GM19395 (cell line): ENCODE results near the gene NHEJ1.

ENCODE experiments used
- ATAC-seq: cut with Tn5 transposase; IDR thresholded peaks from one replicate; pipeline ENCODE4 v1.9.1; 2021; ENCODE audit warnings: mild to moderate bottlenecking, moderate library complexity; ENCODE audit not compliant: unreplicated experiment

The NHEJ1 gene

DNA sequence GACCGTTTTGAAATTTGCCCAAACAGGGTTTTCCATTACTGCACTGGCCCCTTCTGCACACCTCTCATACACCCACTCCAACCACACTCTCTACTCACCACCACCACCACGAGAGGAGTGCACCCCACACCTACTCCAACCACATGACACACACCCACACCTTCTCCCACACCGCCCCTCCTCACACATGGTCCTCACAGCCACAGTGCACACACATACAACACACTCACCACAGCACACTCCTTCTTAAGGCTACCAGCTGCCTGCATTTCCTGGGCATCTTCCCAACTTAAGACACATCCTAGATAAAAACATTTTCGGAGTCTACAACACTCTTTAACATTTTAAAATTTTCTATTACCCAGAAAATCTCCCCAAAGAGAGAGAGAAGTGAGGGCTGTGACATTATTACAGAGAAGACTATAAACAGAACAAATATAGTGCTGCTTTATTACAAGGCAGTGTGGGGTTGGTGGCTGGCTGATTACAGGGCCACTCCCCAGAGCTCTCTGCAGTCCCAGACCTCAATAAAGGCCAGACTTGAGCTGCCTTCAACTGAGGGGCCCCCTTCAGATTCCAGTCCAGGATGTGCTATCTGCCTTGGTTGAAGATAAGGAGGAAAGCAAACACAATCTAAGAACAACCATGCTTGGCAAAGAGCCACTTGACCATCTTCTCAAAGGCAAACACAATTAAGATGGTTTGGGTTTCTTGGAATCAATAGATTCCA is 36.1 kb downstream of the NHEJ1 start:
- no peak for ATAC-seq

- no peak for ATAC-seq
These were observed 37.1 kb downstream of the NHEJ1 start for GRCh38 chr2:219123356-219124135.

DNA sequence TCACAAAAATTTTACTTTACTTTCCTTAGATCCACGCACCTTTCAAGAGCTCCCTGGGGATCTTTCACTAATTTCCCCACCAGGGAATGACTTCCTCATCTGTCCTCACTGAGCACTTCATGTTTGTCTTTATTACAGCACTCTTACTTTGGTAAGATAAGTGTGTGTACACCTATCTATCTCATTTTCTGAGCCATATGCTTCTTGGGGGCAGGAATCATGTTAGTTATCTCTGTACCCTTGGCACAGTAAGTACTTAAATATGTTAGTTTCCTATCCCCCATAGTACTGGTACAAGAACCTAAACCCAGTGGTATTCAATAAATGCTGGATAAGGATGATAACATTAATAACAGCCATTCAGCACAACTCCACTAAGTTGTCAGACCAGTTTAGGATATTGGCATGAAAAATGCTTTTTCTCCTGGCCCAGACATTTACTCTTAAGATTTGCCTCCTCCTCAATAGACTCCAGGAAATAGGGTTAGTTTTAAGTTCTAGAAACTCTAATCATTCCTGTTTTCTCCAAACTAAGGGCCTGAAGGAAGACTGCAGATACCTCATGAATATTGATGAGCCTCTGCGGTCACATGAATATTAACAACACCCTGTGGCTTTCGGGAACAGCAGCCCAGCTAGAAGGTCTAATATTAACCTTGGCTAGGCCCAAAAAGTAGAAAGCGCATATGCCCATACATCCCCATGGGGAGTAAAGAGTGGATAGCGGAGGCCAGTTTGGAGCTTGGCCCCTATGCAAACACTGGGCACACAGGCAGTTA is 38.2 kb downstream of the NHEJ1 start:
- no peak for ATAC-seq

DNA sequence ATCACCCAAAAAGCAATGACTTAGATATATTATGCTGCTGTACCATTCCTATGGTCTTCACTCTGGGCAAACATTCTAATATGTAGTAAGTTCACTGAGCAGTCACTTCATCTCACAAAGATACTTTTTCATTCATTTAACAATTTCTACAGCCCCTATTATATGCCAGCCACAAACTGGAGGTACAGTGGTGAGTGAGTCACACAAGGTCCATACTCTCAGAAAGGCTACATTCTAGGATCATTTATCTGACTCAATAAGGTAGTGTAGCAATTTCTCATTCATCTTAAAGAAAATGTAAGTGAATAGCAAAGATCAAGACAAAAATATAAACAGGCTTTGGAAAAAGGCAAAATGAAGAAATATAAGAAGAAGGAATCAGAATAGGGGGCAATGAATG is 40.5 kb downstream of the NHEJ1 start:
- ATAC-seq = no peak

GRCh38 chr2:219119422-219120043 is 41.1 kb downstream of the NHEJ1 start:
- no peak for ATAC-seq

- no peak for ATAC-seq
These were observed 42.1 kb downstream of the NHEJ1 start for GRCh38 chr2:219118504-219118903.

DNA sequence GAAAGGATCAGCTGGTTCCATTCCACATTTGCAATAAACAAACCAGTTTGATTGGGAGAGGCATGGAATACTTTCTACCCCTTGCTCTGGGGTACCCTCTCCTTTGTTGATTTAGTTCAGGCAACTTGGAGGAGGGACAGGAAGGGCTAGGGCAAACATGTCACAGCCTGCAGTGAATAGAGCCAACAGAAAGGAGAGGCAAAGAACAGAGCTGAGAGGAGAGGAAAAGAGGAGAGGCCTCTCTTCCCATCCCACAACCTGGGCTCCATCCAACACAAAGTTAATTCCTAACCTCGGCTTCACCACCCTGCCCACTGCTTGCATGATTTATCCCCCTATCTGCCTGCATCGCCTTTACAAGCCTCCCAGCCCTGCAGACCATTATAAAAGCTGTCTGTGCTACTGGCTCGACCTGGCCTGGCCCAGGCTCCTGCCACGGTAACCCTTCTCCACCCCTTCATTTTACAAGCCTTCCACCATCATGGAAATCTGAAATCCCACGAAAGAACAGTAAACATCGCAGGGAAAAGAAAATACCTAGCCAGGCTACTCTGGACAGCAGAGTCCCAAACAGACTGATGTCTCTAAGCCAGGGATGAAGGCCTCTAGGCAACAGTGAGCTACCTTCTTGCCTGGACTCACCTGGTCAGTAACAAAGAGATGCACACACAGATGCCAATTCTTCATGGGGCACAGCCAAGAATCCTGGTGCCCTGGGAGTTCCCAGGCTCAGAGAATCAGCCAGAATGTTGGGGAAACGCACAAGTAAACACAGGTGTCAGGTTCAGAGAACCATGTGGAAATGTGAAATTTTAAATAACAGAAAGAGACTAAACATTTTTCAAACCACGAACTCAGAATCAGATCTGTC is 43.6 kb downstream of the NHEJ1 start:
- ATAC-seq = no peak

- no peak for ATAC-seq
These were observed 47.8 kb downstream of the NHEJ1 start for GRCh38 chr2:219112651-219113338.

DNA sequence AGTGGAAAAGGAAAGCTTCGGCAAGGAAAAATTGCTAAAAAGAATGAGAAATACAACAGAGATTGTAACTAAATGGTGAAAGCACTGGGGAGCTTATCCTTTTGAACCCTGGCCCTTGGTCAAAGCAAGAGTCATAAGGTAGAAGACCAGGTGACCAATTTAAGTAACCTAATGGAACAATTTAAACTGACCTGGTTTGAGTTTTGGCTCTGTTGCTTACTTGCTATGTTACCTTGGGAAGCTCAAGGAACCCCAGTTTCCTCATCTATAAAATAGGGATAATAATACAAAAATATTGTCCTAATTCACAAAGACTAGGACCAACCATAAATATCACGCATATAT is 48.6 kb downstream of the NHEJ1 start:
- ATAC-seq = no peak

DNA sequence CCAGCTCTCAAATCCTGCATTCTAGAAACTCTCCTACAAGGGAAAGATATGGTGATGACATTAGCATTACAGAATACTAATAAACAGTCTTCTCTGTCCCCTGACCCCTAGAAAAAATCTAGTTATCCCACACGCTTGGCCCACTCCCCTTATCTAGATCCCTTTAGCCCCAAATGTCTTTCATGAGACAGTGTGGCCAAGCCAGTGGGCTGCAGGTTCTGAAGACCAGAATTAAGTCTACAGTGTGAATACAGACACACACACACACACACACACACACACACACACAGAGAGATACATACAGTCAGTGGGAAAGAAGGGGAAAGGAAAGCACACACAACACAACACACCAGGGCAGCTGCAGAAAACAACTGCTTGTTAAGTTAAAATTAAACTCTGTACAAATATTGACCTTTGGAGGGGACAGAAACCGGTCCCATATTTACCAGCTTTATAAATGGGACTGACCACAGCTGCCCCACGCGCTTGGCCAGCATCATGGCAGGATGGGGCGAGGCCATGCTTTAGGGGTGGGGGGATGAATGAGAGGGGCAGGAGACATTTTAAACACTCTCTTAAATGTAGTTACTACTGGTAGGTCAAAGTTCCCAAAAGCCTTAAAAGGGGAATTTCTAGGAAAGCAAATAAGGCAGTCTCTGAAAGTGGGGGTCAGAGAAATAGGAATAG is 49.1 kb downstream of the NHEJ1 start:
- ATAC-seq = no peak

DNA sequence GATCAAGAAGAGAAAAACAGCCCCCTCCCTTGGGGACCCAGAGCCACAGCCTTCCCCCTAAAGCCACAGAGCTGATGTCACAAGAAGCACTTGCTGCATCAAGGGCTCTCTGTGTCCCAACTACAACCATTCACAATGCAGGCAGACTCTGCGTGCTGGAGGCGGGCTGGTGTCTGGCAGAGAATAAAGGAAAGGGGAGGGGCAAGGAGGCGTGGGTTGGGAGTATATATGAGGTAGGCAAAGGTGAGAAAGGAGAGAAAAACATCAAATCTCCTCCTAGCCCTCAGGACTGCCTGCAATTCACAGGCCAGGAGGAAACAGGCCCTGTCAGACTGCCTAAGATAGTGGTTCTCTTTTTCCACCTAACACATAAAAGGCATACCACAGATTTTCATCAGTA is 51.1 kb downstream of the NHEJ1 start:
- no peak for ATAC-seq

GRCh38 chr2:219107758-219108157 is 52.9 kb downstream of the NHEJ1 start:
- ATAC-seq = no peak

GRCh38 chr2:219106251-219106650 is 54.4 kb downstream of the NHEJ1 start:
- no peak for ATAC-seq

DNA sequence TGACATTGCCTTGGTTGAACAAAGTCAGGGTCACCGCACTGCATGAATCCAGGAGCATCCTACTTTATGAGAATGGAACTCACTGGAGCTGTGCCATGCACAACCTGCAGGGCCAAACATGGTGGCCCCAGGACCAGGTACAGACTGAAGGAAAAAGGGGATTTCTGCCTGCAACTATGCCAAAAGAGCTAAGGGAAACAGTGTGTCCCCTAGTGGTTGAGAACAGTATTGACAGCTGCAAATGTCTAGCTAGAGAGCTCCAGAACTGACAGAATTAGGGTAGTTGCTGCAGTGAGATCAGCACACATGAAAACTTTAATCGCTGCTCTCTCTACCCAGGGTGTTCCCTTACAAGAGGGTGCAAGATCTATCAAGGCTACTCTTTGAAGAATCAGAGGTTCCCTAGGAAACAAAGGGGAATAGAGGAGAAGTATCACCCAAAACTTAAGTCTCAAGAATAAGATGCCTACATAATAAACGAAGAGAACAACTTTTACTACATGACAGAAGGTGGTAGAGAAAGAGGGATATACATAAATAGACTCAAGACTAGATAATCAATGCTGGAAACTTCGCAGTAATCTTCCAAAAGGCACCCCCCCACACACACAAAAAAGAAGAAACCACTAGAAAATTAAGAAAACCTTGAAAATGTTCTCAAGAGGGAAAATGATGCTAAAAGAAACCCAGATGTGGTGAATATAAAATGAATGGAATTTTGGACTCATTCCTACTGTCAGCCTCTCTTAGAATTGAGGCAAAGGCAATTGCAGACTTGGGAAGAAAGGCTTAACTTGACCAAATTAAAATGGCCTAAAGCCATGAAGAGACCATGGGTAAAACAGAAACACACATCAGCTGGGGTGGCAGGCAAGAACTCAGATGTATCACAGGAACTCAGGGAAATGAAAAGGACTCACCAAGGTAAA is 56.2 kb downstream of the NHEJ1 start:
- ATAC-seq = no peak

- no peak for ATAC-seq
These were observed 61.3 kb downstream of the NHEJ1 start for GRCh38 chr2:219099329-219099728.

DNA sequence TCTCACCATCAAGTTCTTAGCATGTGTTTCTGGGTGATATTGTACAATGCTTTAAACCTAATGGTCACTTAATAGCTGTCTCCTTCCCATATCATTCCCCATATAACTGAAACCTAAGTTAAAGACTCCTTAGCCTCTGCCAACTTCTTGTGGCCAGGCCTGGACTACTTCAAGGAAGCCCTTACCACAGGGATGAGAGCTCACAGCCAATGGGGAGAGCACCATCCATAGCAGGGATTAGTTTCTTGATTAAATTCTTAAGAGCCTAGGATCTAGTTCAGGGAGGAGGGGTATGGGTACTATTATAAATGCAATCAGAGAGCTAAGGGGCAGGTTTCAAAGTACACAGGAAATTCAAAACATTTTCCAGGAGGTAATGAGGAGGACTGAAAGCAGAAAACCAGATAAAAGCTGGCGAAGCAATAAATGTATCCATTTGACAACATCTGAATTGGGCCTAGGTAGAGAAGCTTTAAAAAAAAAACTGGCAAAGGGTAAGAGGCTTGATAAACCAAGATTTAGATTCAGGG is 65.1 kb downstream of the NHEJ1 start:
- ATAC-seq = no peak

DNA sequence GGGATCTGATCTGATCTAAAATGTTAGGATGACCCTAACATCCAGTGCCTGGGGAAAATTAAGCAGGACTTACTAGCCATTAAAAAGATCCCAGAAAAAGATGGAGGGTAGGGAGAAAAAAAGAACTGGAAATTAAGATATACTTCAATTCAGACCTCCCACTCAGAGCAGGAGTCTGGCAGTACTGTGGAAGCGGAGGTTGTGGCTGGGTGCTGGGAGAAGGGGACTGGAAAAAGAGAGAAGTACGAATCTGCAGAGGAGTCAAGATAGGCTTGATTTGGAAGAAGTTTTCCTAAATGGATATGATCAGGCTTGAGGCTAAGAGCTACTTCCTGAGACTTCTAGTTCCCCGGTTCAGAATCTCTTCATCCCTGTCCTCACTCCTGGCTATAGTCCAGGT is 66.4 kb downstream of the NHEJ1 start:
- no peak for ATAC-seq
